H9 (cell line): Measurements from ENCODE around the gene NT5C1B. TPM values are rescaled to one million over a fixed set of nuclear protein-coding genes. Genes with fewer than 3 reads are reported as not detected.

Experiments used
- DNase-seq: peaks from one replicate; pipeline ENCODE4 v3.0.0-alpha.2; 2017
- H2AFZ ChIP-seq: one replicate; pipeline ENCODE4 v1.6.1; 2013; ENCODE audit warnings: mild to moderate bottlenecking, low read length, control low read depth, moderate library complexity
- H2AK5ac ChIP-seq: 2 replicates; pipeline ENCODE4 v1.6.1; 2013; ENCODE audit warnings: low read length, control low read depth, mixed read lengths; ENCODE audit not compliant: insufficient read length
- H2BK120ac ChIP-seq: one replicate; pipeline ENCODE4 v1.6.1; 2013; ENCODE audit warnings: low read depth, mild to moderate bottlenecking, low read length, control low read depth, inconsistent platforms; ENCODE audit not compliant: poor library complexity, severe bottlenecking
- H2BK12ac ChIP-seq: 2 replicates; pipeline ENCODE4 v1.6.1; 2013; ENCODE audit warnings: low read length, control low read depth, mixed read lengths, low read depth; ENCODE audit not compliant: insufficient read length
- H2BK15ac ChIP-seq: 2 replicates; pipeline ENCODE4 v1.6.1; 2013; ENCODE audit warnings: low read depth, low read length, control low read depth
- H2BK20ac ChIP-seq: one replicate; pipeline ENCODE4 v1.6.1; 2013; ENCODE audit warnings: low read depth, mild to moderate bottlenecking, low read length, control low read depth, inconsistent platforms; ENCODE audit not compliant: poor library complexity, severe bottlenecking
- H2BK5ac ChIP-seq: 2 replicates; pipeline ENCODE4 v1.6.1; 2013; ENCODE audit warnings: low read length, control low read depth, mixed read lengths; ENCODE audit not compliant: insufficient read length
- H3K14ac ChIP-seq: 2 replicates; pipeline ENCODE4 v1.6.1; 2013; ENCODE audit warnings: low read length, control low read depth; ENCODE audit not compliant: insufficient read depth
- H3K18ac ChIP-seq: 2 replicates; pipeline ENCODE4 v1.6.1; 2013; ENCODE audit warnings: low read depth, mild to moderate bottlenecking, mixed read lengths, low read length, control low read depth; ENCODE audit not compliant: insufficient read length
- H3K23ac ChIP-seq: 2 replicates; pipeline ENCODE4 v1.6.1; 2013; ENCODE audit warnings: low read length, control low read depth, mixed read lengths, low read depth; ENCODE audit not compliant: insufficient read length
- H3K23me2 ChIP-seq: 2 replicates; pipeline ENCODE4 v1.6.1; 2013; ENCODE audit warnings: low read depth, mild to moderate bottlenecking, mixed read lengths, low read length, control low read depth; ENCODE audit not compliant: insufficient read length, poor library complexity, severe bottlenecking
- H3K27ac ChIP-seq: 2 replicates; pipeline ENCODE4 v1.5.1; 2013; ENCODE audit warnings: low read length, control low read depth, mixed read lengths, low read depth; ENCODE audit not compliant: insufficient read length
- H3K27me3 ChIP-seq: 2 replicates; pipeline ENCODE4 v1.6.1; 2013; ENCODE audit warnings: low read length, control low read depth, inconsistent platforms; ENCODE audit not compliant: insufficient read depth
- H3K4ac ChIP-seq: 2 replicates; pipeline ENCODE4 v1.6.1; 2013; ENCODE audit warnings: low read depth, mild to moderate bottlenecking, control low read depth, inconsistent platforms, low read length, moderate library complexity
- H3K4me1 ChIP-seq: 2 replicates; pipeline ENCODE4 v1.6.1; 2013; ENCODE audit warnings: low read length, control low read depth, inconsistent platforms; ENCODE audit not compliant: insufficient read depth
- H3K4me2 ChIP-seq: 2 replicates; pipeline ENCODE4 v1.6.1; 2013; ENCODE audit warnings: low read length, control low read depth, mixed read lengths; ENCODE audit not compliant: insufficient read length, insufficient read depth
- H3K56ac ChIP-seq: 2 replicates; pipeline ENCODE4 v1.6.1; 2013; ENCODE audit warnings: low read depth, mild to moderate bottlenecking, mixed read lengths, low read length, control low read depth; ENCODE audit not compliant: insufficient read length
- H3K79me1 ChIP-seq: 2 replicates; pipeline ENCODE4 v1.6.1; 2013; ENCODE audit warnings: low read depth, mild to moderate bottlenecking, moderate library complexity, low read length, control low read depth, inconsistent platforms; ENCODE audit not compliant: insufficient read depth, poor library complexity, severe bottlenecking
- H3K79me2 ChIP-seq: 2 replicates; pipeline ENCODE4 v1.6.1; 2013; ENCODE audit warnings: low read length, control low read depth, inconsistent platforms; ENCODE audit not compliant: insufficient read depth
- H3K9ac ChIP-seq: 2 replicates; pipeline ENCODE4 v1.6.1; 2013; ENCODE audit warnings: low read length, control low read depth, mixed read lengths; ENCODE audit not compliant: insufficient read length; ENCODE audit errors: extremely low read depth
- H3K9me3 ChIP-seq: one replicate; pipeline ENCODE4 v1.6.1; 2013; ENCODE audit warnings: low read depth, low read length, inconsistent platforms; ENCODE audit not compliant: control insufficient read depth
- H3T11ph ChIP-seq: one replicate; pipeline ENCODE4 v1.6.1; 2013; ENCODE audit warnings: mild to moderate bottlenecking, low read length, control low read depth, inconsistent platforms
- H4K20me1 ChIP-seq: one replicate; pipeline ENCODE4 v1.6.1; 2013; ENCODE audit not compliant: control insufficient read depth, insufficient read length, insufficient read depth
- H4K5ac ChIP-seq: 2 replicates; pipeline ENCODE4 v1.6.1; 2013; ENCODE audit warnings: low read depth, mild to moderate bottlenecking, mixed read lengths, low read length, control low read depth; ENCODE audit not compliant: insufficient read length
- H4K8ac ChIP-seq: replicated peaks from 2 replicates; pipeline ENCODE4 v1.6.1; 2013; ENCODE audit warnings: low read length, control low read depth, mixed read lengths, low read depth; ENCODE audit not compliant: insufficient read length
- H4K91ac ChIP-seq: 2 replicates; pipeline ENCODE4 v1.6.1; 2013; ENCODE audit warnings: low read depth, mild to moderate bottlenecking, moderate library complexity, mixed read lengths, low read length, control low read depth; ENCODE audit not compliant: insufficient read length
- H3K27ac Mint-ChIP-seq, 3 experiments: 2 replicates in 2 of 3; 3 replicates in 1 of 3; pipeline ENCODE4 v1.8.0; 2020 to 2021; ENCODE audit warnings: mixed read lengths in 3 of 3, mild to moderate bottlenecking in 1 of 3, moderate library complexity in 1 of 3
- H3K27me3 Mint-ChIP-seq: 2 replicates; pipeline ENCODE4 v1.8.0; 2021; ENCODE audit warnings: low read depth, mild to moderate bottlenecking, moderate library complexity, mixed read lengths
- H3K36me3 Mint-ChIP-seq, 3 experiments: 2 replicates in 2 of 3; 3 replicates in 1 of 3; pipeline ENCODE4 v1.8.0; 2020 to 2021; ENCODE audit warnings: low read depth in 3 of 3, mixed read lengths in 3 of 3; ENCODE audit not compliant: insufficient read depth in 1 of 3
- H3K4me1 Mint-ChIP-seq, 2 experiments: 2 replicates each; pipeline ENCODE4 v1.8.0; 2020; ENCODE audit warnings: mixed read lengths in 2 of 2
- H3K4me3 Mint-ChIP-seq, 2 experiments: 2 replicates in 1 of 2; 3 replicates in 1 of 2; pipeline ENCODE4 v1.8.0; 2020 to 2021; ENCODE audit warnings: mild to moderate bottlenecking in 2 of 2, mixed read lengths in 2 of 2, moderate library complexity in 1 of 2
- H3K9me3 Mint-ChIP-seq, 2 experiments: 2 replicates in 1 of 2; 3 replicates in 1 of 2; pipeline ENCODE4 v1.8.0; 2020; ENCODE audit warnings: mild to moderate bottlenecking in 2 of 2, mixed read lengths in 2 of 2, moderate library complexity in 1 of 2
- total RNA-seq: library from RNA; stranded (reverse); gene quantifications from 2 replicates; pipeline ENCODE4 v1.2.1, GENCODE V29; 2021
- TF ChIP-seq, protein P1 (sequence below): fragments of 200-600 bp; sonication (generic); conservative IDR thresholded peaks from 3 replicates; pipeline ENCODE4 v1.8.0; 2021; ENCODE audit warnings: antibody characterized with exemption, mild to moderate bottlenecking

NT5C1B gene
- total RNA-seq, 1 experiment from 2014 or later, result not detected

DNA sequence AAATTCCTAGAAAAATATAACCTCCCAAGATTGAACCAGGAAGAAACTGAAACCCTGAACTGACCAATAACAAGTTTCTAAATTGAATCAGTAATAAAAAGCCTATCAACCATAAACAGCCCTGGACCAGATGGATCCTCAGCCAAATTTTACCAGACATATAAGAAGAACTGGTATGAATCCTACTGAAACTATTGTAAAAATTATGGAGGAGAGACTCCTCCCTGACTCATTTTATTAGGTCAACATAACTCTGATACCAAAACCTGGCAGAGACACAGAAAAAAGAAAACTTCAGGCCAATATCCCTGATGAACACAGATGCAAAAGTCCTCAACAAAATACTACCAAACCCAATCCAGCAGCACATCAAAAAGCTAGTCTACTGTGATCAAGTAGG is 11.3 kb downstream of the NT5C1B start:
- Mint-ChIP-seq H3K4me1 (no peaks in the 10 kb centered on the region), H3K36me3 (peaks cover 0 to 7% (median 0%) of the 10 kb centered on the region in 3 experiments; a peak in 2 of 7 replicates), H3K4me3 (no peak overlapping the region), H3K27me3 (no peaks in the 10 kb centered on the region), H3K9me3 (peaks cover 11 to 16% of the 10 kb centered on the region in 2 experiments), H3K27ac (no peak overlapping the region)
- no peak overlapping the region for H4K8ac ChIP-seq
- DNase-seq, result no peak
- H2BK15ac ChIP-seq, result no peak overlapping the region
- H3K9me3 ChIP-seq, result no peaks in the 10 kb centered on the region
- H3K9ac ChIP-seq, result no peak overlapping the region
- no peaks in the 10 kb centered on the region for H3K79me1 ChIP-seq
- H3K4me2 ChIP-seq, result no peak overlapping the region
- no peak overlapping the region for H3K56ac ChIP-seq
- TF ChIP-seq, protein P1, sequence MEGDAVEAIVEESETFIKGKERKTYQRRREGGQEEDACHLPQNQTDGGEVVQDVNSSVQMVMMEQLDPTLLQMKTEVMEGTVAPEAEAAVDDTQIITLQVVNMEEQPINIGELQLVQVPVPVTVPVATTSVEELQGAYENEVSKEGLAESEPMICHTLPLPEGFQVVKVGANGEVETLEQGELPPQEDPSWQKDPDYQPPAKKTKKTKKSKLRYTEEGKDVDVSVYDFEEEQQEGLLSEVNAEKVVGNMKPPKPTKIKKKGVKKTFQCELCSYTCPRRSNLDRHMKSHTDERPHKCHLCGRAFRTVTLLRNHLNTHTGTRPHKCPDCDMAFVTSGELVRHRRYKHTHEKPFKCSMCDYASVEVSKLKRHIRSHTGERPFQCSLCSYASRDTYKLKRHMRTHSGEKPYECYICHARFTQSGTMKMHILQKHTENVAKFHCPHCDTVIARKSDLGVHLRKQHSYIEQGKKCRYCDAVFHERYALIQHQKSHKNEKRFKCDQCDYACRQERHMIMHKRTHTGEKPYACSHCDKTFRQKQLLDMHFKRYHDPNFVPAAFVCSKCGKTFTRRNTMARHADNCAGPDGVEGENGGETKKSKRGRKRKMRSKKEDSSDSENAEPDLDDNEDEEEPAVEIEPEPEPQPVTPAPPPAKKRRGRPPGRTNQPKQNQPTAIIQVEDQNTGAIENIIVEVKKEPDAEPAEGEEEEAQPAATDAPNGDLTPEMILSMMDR, result no peak
- no peak overlapping the region for H2BK12ac ChIP-seq
- H4K20me1 ChIP-seq, result no peaks in the 10 kb centered on the region
- no peaks in the 10 kb centered on the region for H3K27me3 ChIP-seq
- no peak overlapping the region for H2BK20ac ChIP-seq
- H4K5ac ChIP-seq, result no peak overlapping the region
- no peak overlapping the region for H3T11ph ChIP-seq
- no peak overlapping the region for H2BK5ac ChIP-seq
- no peak overlapping the region for H3K27ac ChIP-seq
- no peak overlapping the region for H3K4ac ChIP-seq
- H3K23me2 ChIP-seq, result no peaks in the 10 kb centered on the region
- no peak overlapping the region for H3K14ac ChIP-seq
- H2AFZ ChIP-seq, result no peak overlapping the region
- H3K79me2 ChIP-seq, result no peaks in the 10 kb centered on the region
- no peak overlapping the region for H3K18ac ChIP-seq
- no peak overlapping the region for H2AK5ac ChIP-seq
- no peak overlapping the region for H4K91ac ChIP-seq
- no peaks in the 10 kb centered on the region; the same call in 1 of the 2 replicates for H3K4me1 ChIP-seq
- no peak overlapping the region for H2BK120ac ChIP-seq
- H3K23ac ChIP-seq, result no peak overlapping the region
